ENCODE data around the gene MARCHF10. TPM values are rescaled to one million over a fixed set of nuclear protein-coding genes. Genes with fewer than 3 reads are reported as not detected.
A peak's percentile ranks its signal among the peaks of the same experiment; 100 is the strongest.

The MARCHF10 gene
- total RNA-seq, 1 experiment from 2014 or later, result not detected

GRCh38 chr17:62824290-62825131, 16.4 kb upstream of the MARCHF10 start:
- TF ChIP-seq CTCF (IDR thresholded peaks at IDR 0.05; ENCODE audit: unreplicated experiment), result no peak
- POLR2A ChIA-PET, result interaction anchor here (0.6 to 4.5 kb wide), 11 partner anchors 30 to 1948 kb away, joined by 3 to 26 read pairs (median 4); no protein-coding TSS in a partner anchor
- Mint-ChIP-seq H3K27ac (ENCODE audit: low read depth, unreplicated experiment) (peak overlapping the region; percentile 81), H3K4me3 (ENCODE audit: unreplicated experiment) (peak overlapping the region; percentile 14), H3K27me3 (ENCODE audit: insufficient read depth, unreplicated experiment) (no peaks in the 10 kb centered on the region), H3K4me1 (ENCODE audit: insufficient read depth, unreplicated experiment) (peaks cover 32% of the 10 kb centered on the region), H3K36me3 (ENCODE audit: insufficient read depth, unreplicated experiment) (no peaks in the 10 kb centered on the region), H3K9me3 (ENCODE audit: unreplicated experiment) (no peaks in the 10 kb centered on the region)
- DNase-seq (ENCODE audit: unreplicated experiment), result peak; percentile 94
- BruUV-seq (replicated peaks), result no TSS peak
- intact Hi-C loops (cut with micrococcal nuclease), result loop anchor here (1.0 to 5.0 kb wide), 3 partner anchors 32 to 144 kb away; no protein-coding TSS in a partner anchor
- CTCF ChIA-PET, result interaction anchor here (0.6 to 1.3 kb wide), 6 partner anchors 11 to 143 kb away, joined by 3 to 7 read pairs (median 4); no protein-coding TSS in a partner anchor

- no peak for TF ChIP-seq CTCF (IDR thresholded peaks at IDR 0.05; ENCODE audit: unreplicated experiment)
- intact Hi-C loops (cut with micrococcal nuclease), result loop anchor here (1.0 to 5.0 kb wide), 3 partner anchors 39 to 119 kb away; no protein-coding TSS in a partner anchor
- Mint-ChIP-seq H3K27me3 (ENCODE audit: insufficient read depth, unreplicated experiment) (no peaks in the 10 kb centered on the region), H3K4me1 (ENCODE audit: insufficient read depth, unreplicated experiment) (peaks cover 42% of the 10 kb centered on the region), H3K36me3 (ENCODE audit: insufficient read depth, unreplicated experiment) (no peaks in the 10 kb centered on the region), H3K9me3 (ENCODE audit: unreplicated experiment) (no peaks in the 10 kb centered on the region), H3K4me3 (ENCODE audit: unreplicated experiment) (no peak overlapping the region), H3K27ac (ENCODE audit: low read depth, unreplicated experiment) (peak overlapping the region; percentile 84)
- CTCF ChIA-PET, result interaction anchor here (0.6 to 1.3 kb wide), 5 partner anchors 12 to 146 kb away, joined by 3 to 7 read pairs (median 4); no protein-coding TSS in a partner anchor
- no TSS peak for BruUV-seq (replicated peaks)
- POLR2A ChIA-PET, result interaction anchor here (0.7 to 4.5 kb wide), 8 partner anchors 18 to 214 kb away, joined by 3 to 26 read pairs (median 4); no protein-coding TSS in a partner anchor
- DNase-seq (ENCODE audit: unreplicated experiment), result peak; percentile 83
Observed at GRCh38 chr17:62823111-62823893, 15.2 kb upstream of the MARCHF10 start.

GRCh38 chr17:62822080-62822904, 14.2 kb upstream of the MARCHF10 start:
- CTCF ChIA-PET, result interaction anchor here (0.6 to 0.9 kb wide), 2 partner anchors 142 to 146 kb away, joined by 3 to 4 read pairs; no protein-coding TSS in a partner anchor

More at GRCh38 chr17:62822080-62822904, 14.2 kb upstream of the MARCHF10 start:
- no TSS peak for BruUV-seq (replicated peaks)
- intact Hi-C loops (cut with micrococcal nuclease), result loop anchor here (2.0 to 5.0 kb wide), 2 partner anchors 40 to 117 kb away; no protein-coding TSS in a partner anchor
- peaks cover 36% of the 10 kb centered on the region for H3K4me1 Mint-ChIP-seq (ENCODE audit: insufficient read depth, unreplicated experiment)
- no peak for TF ChIP-seq CTCF (IDR thresholded peaks at IDR 0.05; ENCODE audit: unreplicated experiment)
- H3K4me3 Mint-ChIP-seq (ENCODE audit: unreplicated experiment), result no peak overlapping the region
- peak overlapping the region; percentile 84 for H3K27ac Mint-ChIP-seq (ENCODE audit: low read depth, unreplicated experiment)
- no peaks in the 10 kb centered on the region for H3K36me3 Mint-ChIP-seq (ENCODE audit: insufficient read depth, unreplicated experiment)
- POLR2A ChIA-PET, result interaction anchor here (0.8 to 4.5 kb wide), 11 partner anchors 31 to 215 kb away, joined by 3 to 26 read pairs (median 5); partner anchors contain the start of gene TANC2
- H3K9me3 Mint-ChIP-seq (ENCODE audit: unreplicated experiment), result no peaks in the 10 kb centered on the region
- H3K27me3 Mint-ChIP-seq (ENCODE audit: insufficient read depth, unreplicated experiment), result no peaks in the 10 kb centered on the region
- DNase-seq (ENCODE audit: unreplicated experiment), result peak; percentile 52
